Measurements from ENCODE around the gene ACSL3.

DNA sequence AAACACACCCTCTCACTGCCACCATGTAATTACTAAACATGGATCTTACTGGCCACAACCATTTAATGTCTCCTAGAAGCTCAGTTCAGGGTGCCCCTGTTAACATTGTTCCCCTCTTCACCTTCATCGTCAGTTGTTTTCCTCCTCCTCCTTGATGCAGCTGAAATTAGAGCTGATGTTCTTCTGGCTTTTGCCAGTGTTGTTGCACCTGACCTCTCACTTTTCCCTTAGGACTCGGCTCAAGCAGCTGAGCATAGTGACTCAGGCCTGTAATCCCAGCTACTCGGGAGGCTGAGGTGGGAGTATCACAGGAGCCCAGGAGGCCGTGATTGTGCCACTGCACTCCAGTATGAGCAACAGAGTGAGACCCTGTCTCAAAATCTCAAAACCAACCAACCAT is 70.8 kb downstream of the ACSL3 start:
- TF ChIP-seq, protein P1, sequence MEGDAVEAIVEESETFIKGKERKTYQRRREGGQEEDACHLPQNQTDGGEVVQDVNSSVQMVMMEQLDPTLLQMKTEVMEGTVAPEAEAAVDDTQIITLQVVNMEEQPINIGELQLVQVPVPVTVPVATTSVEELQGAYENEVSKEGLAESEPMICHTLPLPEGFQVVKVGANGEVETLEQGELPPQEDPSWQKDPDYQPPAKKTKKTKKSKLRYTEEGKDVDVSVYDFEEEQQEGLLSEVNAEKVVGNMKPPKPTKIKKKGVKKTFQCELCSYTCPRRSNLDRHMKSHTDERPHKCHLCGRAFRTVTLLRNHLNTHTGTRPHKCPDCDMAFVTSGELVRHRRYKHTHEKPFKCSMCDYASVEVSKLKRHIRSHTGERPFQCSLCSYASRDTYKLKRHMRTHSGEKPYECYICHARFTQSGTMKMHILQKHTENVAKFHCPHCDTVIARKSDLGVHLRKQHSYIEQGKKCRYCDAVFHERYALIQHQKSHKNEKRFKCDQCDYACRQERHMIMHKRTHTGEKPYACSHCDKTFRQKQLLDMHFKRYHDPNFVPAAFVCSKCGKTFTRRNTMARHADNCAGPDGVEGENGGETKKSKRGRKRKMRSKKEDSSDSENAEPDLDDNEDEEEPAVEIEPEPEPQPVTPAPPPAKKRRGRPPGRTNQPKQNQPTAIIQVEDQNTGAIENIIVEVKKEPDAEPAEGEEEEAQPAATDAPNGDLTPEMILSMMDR (IDR thresholded peaks at IDR 0.05; ENCODE audit: low read length): no peak
- TF ChIP-seq EZH2phosphoT487 (IDR thresholded peaks at IDR 0.05; ENCODE audit: low read length) (no peak), EZH2 (optimal IDR thresholded peaks at IDR 0.05; ENCODE audit: low read depth, low read length) (no peak)

All from MM.1S (cell line).